Thoracic aorta (tissue), 2 donors: ENCODE data around the gene ZCCHC3. TPM values are rescaled to one million over a fixed set of nuclear protein-coding genes. Genes with fewer than 3 reads are reported as not detected.

Experiments
- ATAC-seq: fragments of 150-250 bp; one replicate; pipeline ENCODE4 v1.8.0; 2017; ENCODE audit warnings: low read depth; ENCODE audit not compliant: insufficient number of reproducible peaks, low FRiP score
- DNase-seq: peaks from one replicate; pipeline ENCODE4 v3.0.0-alpha.2; 2020; ENCODE audit warnings: low spot score
- H3K27ac ChIP-seq, 2 donors: fragments of 200-600 bp; sonication (generic); 1 replicate in 1 of 2; 2 replicates in 1 of 2; pipeline ENCODE4 v1.5.1; 2016; ENCODE audit warnings: mild to moderate bottlenecking in 2 of 2, moderate library complexity in 2 of 2
- H3K27me3 ChIP-seq: fragments of 200-600 bp; sonication (generic); replicated peaks from 2 replicates; pipeline ENCODE4 v1.6.0; 2016; ENCODE audit warnings: mild to moderate bottlenecking; ENCODE audit not compliant: insufficient read depth
- H3K36me3 ChIP-seq: fragments of 200-600 bp; sonication (generic); one replicate; pipeline ENCODE4 v1.5.1; 2016
- H3K4me1 ChIP-seq, 2 donors: fragments of 200-600 bp; sonication (generic); 1 replicate in 1 of 2; 2 replicates in 1 of 2; pipeline versions ENCODE4 v1.5.1 to v1.6.0; 2016; ENCODE audit warnings: low read depth in 2 of 2, mild to moderate bottlenecking in 1 of 2; ENCODE audit not compliant: control insufficient read depth in 1 of 2
- H3K4me3 ChIP-seq: fragments of 200-600 bp; sonication (generic); 2 replicates; pipeline ENCODE4 v1.5.1; 2016; ENCODE audit warnings: mild to moderate bottlenecking
- H3K9me3 ChIP-seq: fragments of 200-600 bp; sonication (generic); 2 replicates; pipeline ENCODE4 v1.5.1; 2016
- total RNA-seq, 2 donors: library from RNA; depleted of rRNA; stranded (reverse); fragments of >200 nt; gene quantifications; one replicate each; pipeline versions ENCODE4 v1.1.0 to v1.2.3, GENCODE V29; 2016
- TF ChIP-seq, protein P1 (sequence below): fragments of 200-600 bp; sonication (generic); IDR thresholded peaks from one replicate; pipeline ENCODE4 v1.5.1; 2019; ENCODE audit warnings: antibody characterized with exemption

ZCCHC3 gene
- total RNA-seq, 2 donors from 2014 or later, result 14.4 to 19.5 TPM

DNA sequence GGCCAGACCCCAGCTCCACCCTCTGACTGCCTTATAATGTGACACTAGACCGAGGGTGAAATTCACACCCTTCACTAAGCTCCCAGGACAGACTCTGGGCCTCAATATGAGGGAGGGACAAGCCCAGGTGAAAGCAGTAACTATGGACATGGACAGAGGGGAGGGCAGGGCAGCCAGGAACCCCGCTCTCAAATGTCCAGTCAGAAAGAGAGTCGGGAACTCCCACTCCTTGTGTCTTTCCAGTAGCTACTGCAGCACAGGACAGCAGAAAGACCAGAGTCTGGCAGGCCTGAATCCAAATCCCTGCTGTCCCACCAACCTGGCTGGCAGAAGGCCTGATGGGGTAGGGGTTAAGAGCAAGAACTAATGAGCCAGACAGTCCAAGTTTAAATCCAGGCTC lies 13.2 kb upstream of the ZCCHC3 start:
- no peak overlapping the region for H3K4me3 ChIP-seq
- DNase-seq (no peak), ATAC-seq (no peak)
- H3K27me3 ChIP-seq, result no peaks in the 10 kb centered on the region
- TF ChIP-seq, protein P1, sequence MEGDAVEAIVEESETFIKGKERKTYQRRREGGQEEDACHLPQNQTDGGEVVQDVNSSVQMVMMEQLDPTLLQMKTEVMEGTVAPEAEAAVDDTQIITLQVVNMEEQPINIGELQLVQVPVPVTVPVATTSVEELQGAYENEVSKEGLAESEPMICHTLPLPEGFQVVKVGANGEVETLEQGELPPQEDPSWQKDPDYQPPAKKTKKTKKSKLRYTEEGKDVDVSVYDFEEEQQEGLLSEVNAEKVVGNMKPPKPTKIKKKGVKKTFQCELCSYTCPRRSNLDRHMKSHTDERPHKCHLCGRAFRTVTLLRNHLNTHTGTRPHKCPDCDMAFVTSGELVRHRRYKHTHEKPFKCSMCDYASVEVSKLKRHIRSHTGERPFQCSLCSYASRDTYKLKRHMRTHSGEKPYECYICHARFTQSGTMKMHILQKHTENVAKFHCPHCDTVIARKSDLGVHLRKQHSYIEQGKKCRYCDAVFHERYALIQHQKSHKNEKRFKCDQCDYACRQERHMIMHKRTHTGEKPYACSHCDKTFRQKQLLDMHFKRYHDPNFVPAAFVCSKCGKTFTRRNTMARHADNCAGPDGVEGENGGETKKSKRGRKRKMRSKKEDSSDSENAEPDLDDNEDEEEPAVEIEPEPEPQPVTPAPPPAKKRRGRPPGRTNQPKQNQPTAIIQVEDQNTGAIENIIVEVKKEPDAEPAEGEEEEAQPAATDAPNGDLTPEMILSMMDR, result no peak
- peaks cover 3% of the 10 kb centered on the region for H3K36me3 ChIP-seq
- no peaks in the 10 kb centered on the region for H3K9me3 ChIP-seq
- no peaks in the 10 kb centered on the region for H3K4me1 ChIP-seq
- H3K27ac ChIP-seq, result no peak overlapping the region

- ATAC-seq (no peak), DNase-seq (no peak)
- peaks cover 0 to 16% of the 10 kb centered on the region in 2 donors for H3K4me1 ChIP-seq
- H3K9me3 ChIP-seq, result no peaks in the 10 kb centered on the region
- no peak overlapping the region for H3K4me3 ChIP-seq
- H3K27me3 ChIP-seq, result no peaks in the 10 kb centered on the region
- H3K36me3 ChIP-seq, result peaks cover 3% of the 10 kb centered on the region
- TF ChIP-seq, protein P1, result no peak
- H3K27ac ChIP-seq, result no peak overlapping the region
These were observed 10.9 kb upstream of the ZCCHC3 start for GRCh38 chr20:286508-286907.

- TF ChIP-seq, protein P1, result no peak
- H3K4me3 ChIP-seq, result no peak overlapping the region
- no peaks in the 10 kb centered on the region for H3K36me3 ChIP-seq
- H3K4me1 ChIP-seq, result peaks cover 0 to 18% of the 10 kb centered on the region in 2 donors
- ATAC-seq (no peak), DNase-seq (no peak)
- H3K27ac ChIP-seq, result no peak overlapping the region
- H3K27me3 ChIP-seq, result no peaks in the 10 kb centered on the region
- no peaks in the 10 kb centered on the region for H3K9me3 ChIP-seq
These were observed 8.2 kb upstream of the ZCCHC3 start for GRCh38 chr20:288956-289692.

DNA sequence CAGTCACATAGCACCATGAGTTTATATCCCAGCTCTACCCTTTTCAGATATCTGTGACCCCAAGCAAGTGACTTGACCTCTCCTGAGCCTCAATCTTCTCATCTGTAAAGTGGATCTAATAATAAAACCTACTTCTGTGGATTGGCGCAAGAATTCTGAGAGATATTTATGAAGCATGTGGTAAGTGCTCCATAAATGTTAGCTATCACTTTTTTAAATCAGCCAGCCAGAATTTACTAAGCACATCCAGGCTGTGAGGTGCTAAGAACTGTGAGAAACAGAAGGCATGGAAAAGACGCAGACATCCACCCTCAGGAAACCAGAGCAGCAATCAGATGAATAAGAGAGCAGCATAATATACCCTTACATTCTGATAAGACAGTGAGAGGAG lies 7.7 kb upstream of the ZCCHC3 start:
- DNase-seq (no peak), ATAC-seq (no peak)
- peaks cover 0 to 18% of the 10 kb centered on the region in 2 donors for H3K4me1 ChIP-seq
- H3K36me3 ChIP-seq, result no peaks in the 10 kb centered on the region
- TF ChIP-seq, protein P1, result no peak
- H3K4me3 ChIP-seq, result peak overlapping the region; percentile 85
- peak overlapping the region in 1 of 2 donors; percentile 78 for H3K27ac ChIP-seq
- no peaks in the 10 kb centered on the region for H3K9me3 ChIP-seq
- H3K27me3 ChIP-seq, result no peaks in the 10 kb centered on the region

- peak within 1 kb of the TSS; percentile 85 for H3K4me3 ChIP-seq
- no peaks in the 10 kb centered on the region for H3K27me3 ChIP-seq
- H3K4me1 ChIP-seq, result peaks cover 0 to 18% of the 10 kb centered on the region in 2 donors
- ATAC-seq (peak; percentile 83), DNase-seq (peak; percentile 60)
- peak within 1 kb of the TSS; percentile 68 to 78 for H3K27ac ChIP-seq
- no peaks in the 10 kb centered on the region for H3K36me3 ChIP-seq
- no peaks in the 10 kb centered on the region for H3K9me3 ChIP-seq
- TF ChIP-seq, protein P1, result peak; percentile 52
These were observed 7.1 kb upstream of the ZCCHC3 start, which contains the start of gene C20orf96 for GRCh38 chr20:290084-290831. Gene C20orf96 (minus strand): TSS chr20:290750. CDS start chr20:290610, 140 bp downstream.
